Measurements from ENCODE around the gene LRP8.

LRP8 gene

GRCh38 chr1:53314096-53314495 is 13.8 kb downstream of the LRP8 start:
- Histone ChIP-seq H3K36me3 (ENCODE audit: control insufficient read depth, insufficient read depth, low read length) (peaks cover 29% of the 10 kb centered on the region), H3K4me3 (replicated peaks; ENCODE audit: low read depth, low read length) (no peak overlapping the region), H3K27me3 (replicated peaks; ENCODE audit: control insufficient read depth, insufficient read depth, low read length) (no peaks in the 10 kb centered on the region)
- no peak for DNase-seq (ENCODE audit: extremely low read depth, insufficient read length)
- no peak for TF ChIP-seq CTCF (IDR thresholded peaks at IDR 0.05; ENCODE audit: insufficient read depth, low read length, poor library complexity, severe bottlenecking)

- Histone ChIP-seq H3K36me3 (ENCODE audit: control insufficient read depth, insufficient read depth, low read length) (peaks cover 29% of the 10 kb centered on the region), H3K4me3 (replicated peaks; ENCODE audit: low read depth, low read length) (no peak overlapping the region), H3K27me3 (replicated peaks; ENCODE audit: control insufficient read depth, insufficient read depth, low read length) (no peaks in the 10 kb centered on the region)
- TF ChIP-seq CTCF (IDR thresholded peaks at IDR 0.05; ENCODE audit: insufficient read depth, low read length, poor library complexity, severe bottlenecking): no peak
- no peak for DNase-seq (ENCODE audit: extremely low read depth, insufficient read length)
Measured at GRCh38 chr1:53313556-53313955, 14.3 kb downstream of the LRP8 start.

GRCh38 chr1:53311702-53312305 is 16.1 kb downstream of the LRP8 start:
- DNase-seq (ENCODE audit: extremely low read depth, insufficient read length): no peak
- H3K4me3 ChIP-seq (replicated peaks; ENCODE audit: low read depth, low read length): no peak overlapping the region
- H3K36me3 ChIP-seq (ENCODE audit: control insufficient read depth, insufficient read depth, low read length): peaks cover 30% of the 10 kb centered on the region
- no peak for TF ChIP-seq CTCF (IDR thresholded peaks at IDR 0.05; ENCODE audit: insufficient read depth, low read length, poor library complexity, severe bottlenecking)
- H3K27me3 ChIP-seq (replicated peaks; ENCODE audit: control insufficient read depth, insufficient read depth, low read length): no peaks in the 10 kb centered on the region

- no peak for TF ChIP-seq CTCF (IDR thresholded peaks at IDR 0.05; ENCODE audit: insufficient read depth, low read length, poor library complexity, severe bottlenecking)
- Histone ChIP-seq H3K27me3 (replicated peaks; ENCODE audit: control insufficient read depth, insufficient read depth, low read length) (no peaks in the 10 kb centered on the region), H3K4me3 (replicated peaks; ENCODE audit: low read depth, low read length) (no peak overlapping the region), H3K36me3 (ENCODE audit: control insufficient read depth, insufficient read depth, low read length) (peaks cover 30% of the 10 kb centered on the region)
- no peak for DNase-seq (ENCODE audit: extremely low read depth, insufficient read length)
Measured at GRCh38 chr1:53310847-53311681, 16.8 kb downstream of the LRP8 start.

- peaks cover 29% of the 10 kb centered on the region for H3K36me3 ChIP-seq (ENCODE audit: control insufficient read depth, insufficient read depth, low read length)
- no peaks in the 10 kb centered on the region for H3K27me3 ChIP-seq (replicated peaks; ENCODE audit: control insufficient read depth, insufficient read depth, low read length)
- no peak for DNase-seq (ENCODE audit: extremely low read depth, insufficient read length)
- no peak for TF ChIP-seq CTCF (IDR thresholded peaks at IDR 0.05; ENCODE audit: insufficient read depth, low read length, poor library complexity, severe bottlenecking)
- no peak overlapping the region for H3K4me3 ChIP-seq (replicated peaks; ENCODE audit: low read depth, low read length)
Measured at GRCh38 chr1:53309802-53310201, 18.1 kb downstream of the LRP8 start.
